HepG2 (cell line): ENCODE measurements around the gene PACS2. TPM values are rescaled to one million over a fixed set of nuclear protein-coding genes. Genes with fewer than 3 reads are reported as not detected.
A peak's percentile ranks its signal among the peaks of the same experiment; 100 is the strongest.

Experiments
- ARHGAP35 ChIP-seq: sonication (generic); formaldehyde crosslinking; IDR thresholded peaks from 2 replicates; pipeline ENCODE4 v1.9.0; 2022; ENCODE audit warnings: mild to moderate bottlenecking, inconsistent platforms, moderate library complexity, missing genetic modification reagents, borderline replicate concordance
- DZIP1 ChIP-seq: sonication (generic); formaldehyde crosslinking; IDR thresholded peaks from 2 replicates; pipeline ENCODE4 v1.5.0; 2020; ENCODE audit warnings: mild to moderate bottlenecking, missing genetic modification reagents
- NR2C2 ChIP-seq: sonication (generic); formaldehyde crosslinking; IDR thresholded peaks from 2 replicates; pipeline ENCODE4 v1.4.0; 2020; ENCODE audit warnings: missing genetic modification reagents, mild to moderate bottlenecking, moderate library complexity, borderline replicate concordance
- RORA ChIP-seq: sonication (generic); formaldehyde crosslinking; IDR thresholded peaks from 2 replicates; pipeline ENCODE4 v1.5.0; 2020; ENCODE audit warnings: mild to moderate bottlenecking, missing genetic modification reagents, moderate library complexity
- TCF12 ChIP-seq, 2 experiments: fragments of 450-650 bp in 1 of 2; sonication (generic) in 1 of 2; formaldehyde crosslinking in 1 of 2; IDR thresholded peaks; 2 replicates each; pipeline versions ENCODE4 v1.6.1 to v1.8.0; 2017 to 2022; ENCODE audit warnings: antibody characterized with exemption in 1 of 2, mild to moderate bottlenecking in 1 of 2, missing genetic modification reagents in 1 of 2, moderate library complexity in 1 of 2
- ZKSCAN8 ChIP-seq: IDR thresholded peaks from 2 replicates; pipeline ENCODE4 v1.6.1; 2016; ENCODE audit warnings: borderline replicate concordance, missing genetic modification reagents, missing compliant biosample characterization
- ZNF253 ChIP-seq: sonication (generic); formaldehyde crosslinking; IDR thresholded peaks from 2 replicates; pipeline ENCODE4 v1.8.0; 2022; ENCODE audit warnings: mild to moderate bottlenecking, missing genetic modification reagents, borderline replicate concordance
- ZNF724P ChIP-seq: sonication (generic); formaldehyde crosslinking; IDR thresholded peaks from 2 replicates; pipeline ENCODE4 v1.8.0; 2022; ENCODE audit warnings: missing genetic modification reagents, borderline replicate concordance
- polyA plus RNA-seq, 8 experiments: library from polyadenylated mRNA; depleted of rRNA in 3 of 8; stranded (reverse) in 7 of 8; unstranded in 1 of 8; fragments of >200 nt; fragmentation: Illumina TruSeq in 4 of 8; extraction: Trizol in 4 of 8; gene quantifications; 2 replicates each; pipeline versions ENCODE4 v1.2.1 to v1.2.3, GENCODE V29; 2011 to 2016; ENCODE audit warnings: low read depth in 4 of 8, missing spikeins in 1 of 8, mixed read lengths in 1 of 8; ENCODE audit not compliant: insufficient read depth in 1 of 8
- total RNA-seq, 5 experiments: library from RNA; depleted of rRNA; stranded (reverse); fragments of >200 nt; fragmentation: Illumina TruSeq; extraction: Trizol; gene quantifications; 2 replicates each; pipeline ENCODE4 v1.2.3, GENCODE V29; 2016; ENCODE audit warnings: low read depth in 1 of 5
- TF ChIP-seq, protein P1 (sequence below): sonication (generic); formaldehyde crosslinking; IDR thresholded peaks from 2 replicates; pipeline ENCODE4 v1.4.0; 2020; ENCODE audit warnings: mild to moderate bottlenecking, low read depth, missing genetic modification reagents
- TF ChIP-seq, protein P2 (sequence below): sonication (generic); formaldehyde crosslinking; IDR thresholded peaks from 2 replicates; pipeline ENCODE4; 2020; ENCODE audit warnings: missing genetic modification reagents, mild to moderate bottlenecking, borderline replicate concordance
- TF ChIP-seq, protein P3 (sequence below): sonication (generic); formaldehyde crosslinking; IDR thresholded peaks from 2 replicates; pipeline ENCODE4 v1.8.0; 2023; ENCODE audit warnings: mild to moderate bottlenecking, missing genetic modification reagents
- TF ChIP-seq, protein P4 (sequence below): sonication (generic); formaldehyde crosslinking; IDR thresholded peaks from 2 replicates; pipeline ENCODE4 v1.5.1; 2020; ENCODE audit warnings: missing genetic modification reagents, mild to moderate bottlenecking, borderline replicate concordance
- TF ChIP-seq, protein P5 (sequence below): sonication (generic); formaldehyde crosslinking; IDR thresholded peaks from 2 replicates; pipeline ENCODE4 v1.5.1; 2020; ENCODE audit warnings: missing genetic modification reagents, mild to moderate bottlenecking, borderline replicate concordance

The PACS2 gene
- total and polyA plus RNA-seq, 2 of the 13 experiments (the other 11 are each of a cell fraction or from before 2014, with no cell fraction given), result 23.6 to 27.6 TPM

DNA sequence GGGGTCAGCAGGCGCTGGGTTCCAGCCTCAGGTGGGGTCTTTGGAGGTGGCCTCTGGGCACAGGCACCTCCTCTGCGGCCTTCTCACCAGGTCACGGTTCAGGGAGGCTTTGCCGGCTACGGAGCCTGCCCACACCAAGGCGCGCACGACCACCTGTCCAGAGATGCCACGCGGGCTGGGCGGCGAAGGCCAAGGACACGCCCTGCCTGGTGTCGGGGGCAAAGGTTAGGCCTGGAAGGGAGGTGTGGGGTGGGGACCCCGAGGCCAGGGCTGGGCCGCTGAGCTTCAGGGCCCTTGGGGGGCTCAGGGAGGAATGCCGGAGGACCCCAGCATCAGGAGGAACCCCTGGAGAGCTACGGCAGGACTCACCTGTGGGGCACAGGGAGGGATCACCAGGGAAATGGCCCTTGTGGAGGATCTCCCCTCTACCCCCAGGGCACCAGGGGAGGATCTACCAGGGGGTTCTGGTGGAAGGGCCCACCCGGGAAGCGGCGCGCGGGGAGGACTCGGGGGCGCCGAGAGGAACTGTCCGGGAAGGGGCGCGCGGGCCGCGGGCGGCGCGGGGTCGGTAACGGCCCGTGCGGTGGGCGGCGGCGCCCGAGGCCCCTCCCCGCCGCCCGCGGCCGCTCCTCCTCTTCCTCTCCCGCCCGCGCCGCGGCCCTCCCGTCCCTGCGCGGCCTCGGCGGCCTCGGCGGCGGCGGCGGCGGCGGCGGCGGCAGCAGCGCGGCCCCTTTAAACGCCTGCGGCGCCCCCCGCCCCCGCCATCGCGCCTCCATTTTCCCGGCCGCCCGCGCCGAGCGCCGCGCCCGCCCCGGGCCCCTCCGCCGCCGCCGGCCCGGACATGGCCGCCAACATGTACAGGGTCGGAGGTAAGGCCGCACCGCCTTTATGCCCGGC is 104.9 kb downstream of the PACS2 start, which contains the start of gene MTA1 (continued):
- TF ChIP-seq NR2C2, result peak; percentile 93
- TF ChIP-seq ZNF253, result no peak
- TF ChIP-seq ZKSCAN8 (CRISPR knock-in tag), result no peak
- no peak for TF ChIP-seq RORA (CRISPR knock-in tag)
- TF ChIP-seq ARHGAP35 (CRISPR knock-in tag), result peak; percentile 61; the same call in 1 of the 2 replicates
- TF ChIP-seq, protein P1, sequence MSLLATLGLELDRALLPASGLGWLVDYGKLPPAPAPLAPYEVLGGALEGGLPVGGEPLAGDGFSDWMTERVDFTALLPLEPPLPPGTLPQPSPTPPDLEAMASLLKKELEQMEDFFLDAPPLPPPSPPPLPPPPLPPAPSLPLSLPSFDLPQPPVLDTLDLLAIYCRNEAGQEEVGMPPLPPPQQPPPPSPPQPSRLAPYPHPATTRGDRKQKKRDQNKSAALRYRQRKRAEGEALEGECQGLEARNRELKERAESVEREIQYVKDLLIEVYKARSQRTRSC (CRISPR knock-in tag), result no peak
- no peak for TF ChIP-seq TCF12 (IDR thresholded peaks at IDR 0.05)
- no peak for TF ChIP-seq TCF12 (CRISPR knock-in tag; IDR thresholded peaks at IDR 0.05)
- peak; percentile 43; the same call in 1 of the 2 replicates for TF ChIP-seq ZNF724P (CRISPR knock-in tag)
- TF ChIP-seq, protein P2, sequence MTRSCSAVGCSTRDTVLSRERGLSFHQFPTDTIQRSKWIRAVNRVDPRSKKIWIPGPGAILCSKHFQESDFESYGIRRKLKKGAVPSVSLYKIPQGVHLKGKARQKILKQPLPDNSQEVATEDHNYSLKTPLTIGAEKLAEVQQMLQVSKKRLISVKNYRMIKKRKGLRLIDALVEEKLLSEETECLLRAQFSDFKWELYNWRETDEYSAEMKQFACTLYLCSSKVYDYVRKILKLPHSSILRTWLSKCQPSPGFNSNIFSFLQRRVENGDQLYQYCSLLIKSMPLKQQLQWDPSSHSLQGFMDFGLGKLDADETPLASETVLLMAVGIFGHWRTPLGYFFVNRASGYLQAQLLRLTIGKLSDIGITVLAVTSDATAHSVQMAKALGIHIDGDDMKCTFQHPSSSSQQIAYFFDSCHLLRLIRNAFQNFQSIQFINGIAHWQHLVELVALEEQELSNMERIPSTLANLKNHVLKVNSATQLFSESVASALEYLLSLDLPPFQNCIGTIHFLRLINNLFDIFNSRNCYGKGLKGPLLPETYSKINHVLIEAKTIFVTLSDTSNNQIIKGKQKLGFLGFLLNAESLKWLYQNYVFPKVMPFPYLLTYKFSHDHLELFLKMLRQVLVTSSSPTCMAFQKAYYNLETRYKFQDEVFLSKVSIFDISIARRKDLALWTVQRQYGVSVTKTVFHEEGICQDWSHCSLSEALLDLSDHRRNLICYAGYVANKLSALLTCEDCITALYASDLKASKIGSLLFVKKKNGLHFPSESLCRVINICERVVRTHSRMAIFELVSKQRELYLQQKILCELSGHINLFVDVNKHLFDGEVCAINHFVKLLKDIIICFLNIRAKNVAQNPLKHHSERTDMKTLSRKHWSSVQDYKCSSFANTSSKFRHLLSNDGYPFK, result peak; percentile 76; the same call in 1 of the 2 replicates
- 0 out of 2 replicates have a peak, but pooled peaks have one; percentile 7 for TF ChIP-seq DZIP1 (CRISPR knock-in tag)
- TF ChIP-seq, protein P3, sequence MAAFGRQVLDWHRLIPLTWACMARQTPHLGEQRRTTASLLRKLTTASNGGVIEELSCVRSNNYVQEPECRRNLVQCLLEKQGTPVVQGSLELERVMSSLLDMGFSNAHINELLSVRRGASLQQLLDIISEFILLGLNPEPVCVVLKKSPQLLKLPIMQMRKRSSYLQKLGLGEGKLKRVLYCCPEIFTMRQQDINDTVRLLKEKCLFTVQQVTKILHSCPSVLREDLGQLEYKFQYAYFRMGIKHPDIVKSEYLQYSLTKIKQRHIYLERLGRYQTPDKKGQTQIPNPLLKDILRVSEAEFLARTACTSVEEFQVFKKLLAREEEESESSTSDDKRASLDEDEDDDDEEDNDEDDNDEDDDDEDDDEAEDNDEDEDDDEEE (CRISPR knock-in tag), result 0 out of 2 replicates have a peak, but pooled peaks have one; percentile 80
- TF ChIP-seq, protein P4, sequence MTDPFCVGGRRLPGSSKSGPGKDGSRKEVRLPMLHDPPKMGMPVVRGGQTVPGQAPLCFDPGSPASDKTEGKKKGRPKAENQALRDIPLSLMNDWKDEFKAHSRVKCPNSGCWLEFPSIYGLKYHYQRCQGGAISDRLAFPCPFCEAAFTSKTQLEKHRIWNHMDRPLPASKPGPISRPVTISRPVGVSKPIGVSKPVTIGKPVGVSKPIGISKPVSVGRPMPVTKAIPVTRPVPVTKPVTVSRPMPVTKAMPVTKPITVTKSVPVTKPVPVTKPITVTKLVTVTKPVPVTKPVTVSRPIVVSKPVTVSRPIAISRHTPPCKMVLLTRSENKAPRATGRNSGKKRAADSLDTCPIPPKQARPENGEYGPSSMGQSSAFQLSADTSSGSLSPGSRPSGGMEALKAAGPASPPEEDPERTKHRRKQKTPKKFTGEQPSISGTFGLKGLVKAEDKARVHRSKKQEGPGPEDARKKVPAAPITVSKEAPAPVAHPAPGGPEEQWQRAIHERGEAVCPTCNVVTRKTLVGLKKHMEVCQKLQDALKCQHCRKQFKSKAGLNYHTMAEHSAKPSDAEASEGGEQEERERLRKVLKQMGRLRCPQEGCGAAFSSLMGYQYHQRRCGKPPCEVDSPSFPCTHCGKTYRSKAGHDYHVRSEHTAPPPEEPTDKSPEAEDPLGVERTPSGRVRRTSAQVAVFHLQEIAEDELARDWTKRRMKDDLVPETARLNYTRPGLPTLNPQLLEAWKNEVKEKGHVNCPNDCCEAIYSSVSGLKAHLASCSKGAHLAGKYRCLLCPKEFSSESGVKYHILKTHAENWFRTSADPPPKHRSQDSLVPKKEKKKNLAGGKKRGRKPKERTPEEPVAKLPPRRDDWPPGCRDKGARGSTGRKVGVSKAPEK (CRISPR knock-in tag), result no peak
- TF ChIP-seq, protein P5, sequence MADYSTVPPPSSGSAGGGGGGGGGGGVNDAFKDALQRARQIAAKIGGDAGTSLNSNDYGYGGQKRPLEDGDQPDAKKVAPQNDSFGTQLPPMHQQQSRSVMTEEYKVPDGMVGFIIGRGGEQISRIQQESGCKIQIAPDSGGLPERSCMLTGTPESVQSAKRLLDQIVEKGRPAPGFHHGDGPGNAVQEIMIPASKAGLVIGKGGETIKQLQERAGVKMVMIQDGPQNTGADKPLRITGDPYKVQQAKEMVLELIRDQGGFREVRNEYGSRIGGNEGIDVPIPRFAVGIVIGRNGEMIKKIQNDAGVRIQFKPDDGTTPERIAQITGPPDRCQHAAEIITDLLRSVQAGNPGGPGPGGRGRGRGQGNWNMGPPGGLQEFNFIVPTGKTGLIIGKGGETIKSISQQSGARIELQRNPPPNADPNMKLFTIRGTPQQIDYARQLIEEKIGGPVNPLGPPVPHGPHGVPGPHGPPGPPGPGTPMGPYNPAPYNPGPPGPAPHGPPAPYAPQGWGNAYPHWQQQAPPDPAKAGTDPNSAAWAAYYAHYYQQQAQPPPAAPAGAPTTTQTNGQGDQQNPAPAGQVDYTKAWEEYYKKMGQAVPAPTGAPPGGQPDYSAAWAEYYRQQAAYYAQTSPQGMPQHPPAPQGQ (CRISPR knock-in tag), result no peak
